ENCODE measurements around the gene C22orf31.

- TF ChIP-seq ZNF549 (tag by site-specific recombination; IDR thresholded peaks at IDR 0.05) (no peak), GLI4 (tag by site-specific recombination; IDR thresholded peaks at IDR 0.05) (no peak), KLF10 (tag by site-specific recombination; IDR thresholded peaks at IDR 0.05) (no peak), ZNF146 (tag by site-specific recombination; IDR thresholded peaks at IDR 0.05) (no peak), OSR2 (tag by site-specific recombination; IDR thresholded peaks at IDR 0.05) (no peak), ZNF580 (tag by site-specific recombination; IDR thresholded peaks at IDR 0.05) (no peak)
- TF ChIP-seq, protein P1, sequence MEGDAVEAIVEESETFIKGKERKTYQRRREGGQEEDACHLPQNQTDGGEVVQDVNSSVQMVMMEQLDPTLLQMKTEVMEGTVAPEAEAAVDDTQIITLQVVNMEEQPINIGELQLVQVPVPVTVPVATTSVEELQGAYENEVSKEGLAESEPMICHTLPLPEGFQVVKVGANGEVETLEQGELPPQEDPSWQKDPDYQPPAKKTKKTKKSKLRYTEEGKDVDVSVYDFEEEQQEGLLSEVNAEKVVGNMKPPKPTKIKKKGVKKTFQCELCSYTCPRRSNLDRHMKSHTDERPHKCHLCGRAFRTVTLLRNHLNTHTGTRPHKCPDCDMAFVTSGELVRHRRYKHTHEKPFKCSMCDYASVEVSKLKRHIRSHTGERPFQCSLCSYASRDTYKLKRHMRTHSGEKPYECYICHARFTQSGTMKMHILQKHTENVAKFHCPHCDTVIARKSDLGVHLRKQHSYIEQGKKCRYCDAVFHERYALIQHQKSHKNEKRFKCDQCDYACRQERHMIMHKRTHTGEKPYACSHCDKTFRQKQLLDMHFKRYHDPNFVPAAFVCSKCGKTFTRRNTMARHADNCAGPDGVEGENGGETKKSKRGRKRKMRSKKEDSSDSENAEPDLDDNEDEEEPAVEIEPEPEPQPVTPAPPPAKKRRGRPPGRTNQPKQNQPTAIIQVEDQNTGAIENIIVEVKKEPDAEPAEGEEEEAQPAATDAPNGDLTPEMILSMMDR (tag by site-specific recombination; IDR thresholded peaks at IDR 0.05) = no peak
These were observed 12.7 kb upstream of the C22orf31 start for GRCh38 chr22:29074276-29074772.
